ENCODE results near the gene CENPK.

- no peak for TF ChIP-seq TAF1 (IDR thresholded peaks at IDR 0.05; ENCODE audit: borderline replicate concordance, insufficient read depth, low read length)
- TF ChIP-seq POLR2AphosphoS5 (IDR thresholded peaks at IDR 0.05; ENCODE audit: low read depth, low read length): no peak
- TF ChIP-seq REST (IDR thresholded peaks at IDR 0.05; ENCODE audit: insufficient read depth in 1 of 2, low read depth in 2 of 2, low read length in 2 of 2): no peak
- no peak for TF ChIP-seq FOXP2 (optimal IDR thresholded peaks at IDR 0.05; ENCODE audit: borderline replicate concordance, extremely low read depth, extremely low read length, insufficient read depth)
Observed at GRCh38 chr5:65556718-65557117, 6.2 kb downstream of the CENPK start.

Data from PFSK-1 (cell line).